Liver (tissue), 9 donors: ENCODE results near the gene ABHD2. TPM values are rescaled to one million over a fixed set of nuclear protein-coding genes. Genes with fewer than 3 reads are reported as not detected.

Experiments used
- DNase-seq: peaks from one replicate; pipeline ENCODE4 v3.0.0-alpha.2; 2017; ENCODE audit warnings: low spot score
- H3K27ac ChIP-seq, 2 donors: one replicate each; pipeline ENCODE4 v1.7.0; 2013; ENCODE audit warnings: inconsistent platforms in 2 of 2, low read length in 2 of 2, control low read depth in 1 of 2, low read depth in 1 of 2, mild to moderate bottlenecking in 1 of 2
- H3K27me3 ChIP-seq, 4 donors: one replicate each; pipeline versions ENCODE4 v1.6.1 to v1.7.0; 2013; ENCODE audit warnings: low read length in 3 of 4, inconsistent platforms in 1 of 4, mild to moderate bottlenecking in 1 of 4, moderate library complexity in 1 of 4; ENCODE audit not compliant: control insufficient read depth in 4 of 4, insufficient read depth in 4 of 4
- H3K36me3 ChIP-seq, 4 donors: one replicate each; pipeline versions ENCODE4 v1.6.1 to v1.7.0; 2013; ENCODE audit warnings: low read length in 3 of 4, mild to moderate bottlenecking in 3 of 4, low read depth in 1 of 4, moderate library complexity in 1 of 4; ENCODE audit not compliant: control insufficient read depth in 4 of 4, insufficient read depth in 3 of 4
- H3K4me1 ChIP-seq, 4 donors: one replicate each; pipeline versions ENCODE4 v1.6.1 to v1.7.0; 2013; ENCODE audit warnings: low read length in 3 of 4, mild to moderate bottlenecking in 3 of 4, moderate library complexity in 1 of 4; ENCODE audit not compliant: control insufficient read depth in 4 of 4, insufficient read depth in 4 of 4
- H3K4me3 ChIP-seq, 3 donors: one replicate each; pipeline versions ENCODE4 v1.6.1 to v1.7.0; 2013; ENCODE audit warnings: low read length in 3 of 3, control low read depth in 1 of 3, low read depth in 1 of 3, mild to moderate bottlenecking in 1 of 3
- H3K9ac ChIP-seq, 2 donors: one replicate each; pipeline ENCODE4 v1.7.0; 2013; ENCODE audit warnings: low read length in 2 of 2, mild to moderate bottlenecking in 2 of 2, moderate library complexity in 2 of 2, control low read depth in 1 of 2, low read depth in 1 of 2
- H3K9me3 ChIP-seq, 4 donors: one replicate each; pipeline versions ENCODE4 v1.6.1 to v1.7.0; 2013; ENCODE audit warnings: low read length in 3 of 4; ENCODE audit not compliant: control insufficient read depth in 4 of 4
- EGR1 ChIP-seq, 2 donors: IDR thresholded peaks; 2 replicates each; pipeline ENCODE4 v1.6.1; 2016 to 2018; ENCODE audit warnings: antibody characterized with exemption in 2 of 2, low read depth in 2 of 2
- FOXA1 ChIP-seq: IDR thresholded peaks from 2 replicates; pipeline ENCODE4 v1.6.1; 2016; ENCODE audit warnings: antibody characterized with exemption
- FOXA2 ChIP-seq: IDR thresholded peaks from 2 replicates; pipeline ENCODE4 v1.6.1; 2016; ENCODE audit warnings: antibody characterized with exemption
- GABPA ChIP-seq, 2 donors: IDR thresholded peaks in 1 of 2; conservative IDR thresholded peaks in 1 of 2; 2 replicates each; pipeline ENCODE4 v1.6.1; 2016; ENCODE audit warnings: antibody characterized with exemption in 2 of 2, mild to moderate bottlenecking in 1 of 2, moderate library complexity in 1 of 2
- HNF4A ChIP-seq, 2 donors: conservative IDR thresholded peaks; 2 replicates each; pipeline ENCODE4 v1.6.1; 2016; ENCODE audit warnings: antibody characterized with exemption in 2 of 2, mild to moderate bottlenecking in 2 of 2
- HNF4G ChIP-seq: IDR thresholded peaks from 2 replicates; pipeline ENCODE4 v1.6.1; 2016; ENCODE audit warnings: antibody characterized with exemption
- JUND ChIP-seq, 2 donors: IDR thresholded peaks; 2 replicates each; pipeline ENCODE4 v1.6.1; 2016; ENCODE audit warnings: antibody characterized with exemption in 2 of 2
- NR2F2 ChIP-seq: IDR thresholded peaks from 2 replicates; pipeline ENCODE4 v1.6.1; 2016; ENCODE audit warnings: antibody characterized with exemption
- RAD21 ChIP-seq, 2 donors: IDR thresholded peaks; 2 replicates each; pipeline ENCODE4 v1.6.1; 2016; ENCODE audit warnings: antibody characterized with exemption in 2 of 2, mild to moderate bottlenecking in 2 of 2
- RXRA ChIP-seq, 2 donors: IDR thresholded peaks; 2 replicates each; pipeline ENCODE4 v1.6.1; 2017 to 2018; ENCODE audit warnings: antibody characterized with exemption in 2 of 2, mild to moderate bottlenecking in 1 of 2
- SP1 ChIP-seq: IDR thresholded peaks from 2 replicates; pipeline ENCODE4 v1.6.1; 2018; ENCODE audit warnings: antibody characterized with exemption, mild to moderate bottlenecking
- TAF1 ChIP-seq: conservative IDR thresholded peaks from 2 replicates; pipeline ENCODE4 v1.6.1; 2016; ENCODE audit warnings: antibody characterized with exemption, mild to moderate bottlenecking
- YY1 ChIP-seq: IDR thresholded peaks from 2 replicates; pipeline ENCODE4 v1.6.1; 2016; ENCODE audit warnings: antibody characterized with exemption, mild to moderate bottlenecking
- WGBS: extraction: QIAGEN DNeasy Blood & Tissue Kit; methylation state at CpG from one replicate; pipeline ENCODE4 v1.1.7; 2013; 5-methylcytosine and 5-hydroxymethylcytosine counted together
- polyA plus RNA-seq, 2 donors: library from polyadenylated mRNA; stranded (reverse) in 1 of 2; unstranded in 1 of 2; fragments of 200-250 nt in 1 of 2; fragments of >200 nt in 1 of 2; fragmentation: Nextera tagmentation in 1 of 2; extraction: Ambion mirVana in 1 of 2; gene quantifications; one replicate each; pipeline versions ENCODE4 v1.2.1 to v1.2.3, GENCODE V29; 2013 to 2015
- total RNA-seq, 2 donors: library from RNA; depleted of rRNA; stranded (reverse); fragments of >200 nt; gene quantifications; one replicate each; pipeline ENCODE4 v1.2.3, GENCODE V29; 2014
- TF ChIP-seq, protein P1 (sequence below): IDR thresholded peaks from 2 replicates; pipeline ENCODE4 v1.6.1; 2016; ENCODE audit warnings: antibody characterized with exemption
- TF ChIP-seq, protein P2 (sequence below): IDR thresholded peaks from 2 replicates; pipeline ENCODE4 v1.6.1; 2016; ENCODE audit warnings: antibody characterized with exemption
- TF ChIP-seq, protein P3 (sequence below): IDR thresholded peaks from 2 replicates; pipeline ENCODE4 v1.6.1; 2016; ENCODE audit warnings: antibody characterized with exemption
- TF ChIP-seq, protein P4 (sequence below): fragments of 150-350 bp; IDR thresholded peaks from 2 replicates; pipeline ENCODE4 v1.5.1; 2017; ENCODE audit warnings: improper control_type of control experiment, low read depth, low read length; ENCODE audit not compliant: missing input control
- TF ChIP-seq, protein P5 (sequence below): IDR thresholded peaks from 2 replicates; pipeline ENCODE4 v1.6.1; 2016; ENCODE audit warnings: antibody characterized with exemption, mild to moderate bottlenecking
- donor health status: healthy.
- donor health status: healthy.
- donor health status: healthy.
- donor health status: healthy.
- donor health status: healthy.

The ABHD2 gene
- total and polyA plus RNA-seq, 4 donors, result 34.6 to 663 (median 65.1) TPM

DNA sequence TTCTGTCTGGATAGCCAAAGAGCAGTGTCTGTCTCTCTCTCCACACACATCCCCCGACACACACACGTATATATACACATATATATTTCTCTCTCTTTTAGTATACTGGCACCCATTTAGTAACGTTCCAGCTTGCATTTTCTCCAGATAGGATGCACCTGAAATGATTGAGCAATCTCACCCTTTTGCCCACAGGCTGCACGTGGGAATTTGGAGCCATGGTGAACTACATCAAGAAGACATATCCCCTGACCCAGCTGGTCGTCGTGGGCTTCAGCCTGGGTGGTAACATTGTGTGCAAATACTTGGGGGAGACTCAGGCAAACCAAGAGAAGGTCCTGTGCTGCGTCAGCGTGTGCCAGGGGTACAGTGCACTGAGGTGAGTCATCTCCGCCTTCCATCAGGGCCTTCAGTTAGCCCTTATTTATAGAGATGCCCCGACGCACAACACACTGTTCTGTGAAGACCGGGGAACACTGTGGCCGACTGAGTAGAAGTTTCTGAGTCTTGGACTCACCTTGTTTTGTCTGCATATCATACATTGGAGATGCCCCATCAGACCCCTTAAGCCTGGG lies 87.4 kb downstream of the ABHD2 start:
- Histone ChIP-seq H3K9me3 (no peaks in the 10 kb centered on the region), H3K4me3 (no peak overlapping the region), H3K4me1 (peaks cover 0 to 3% (median 0%) of the 10 kb centered on the region in 4 donors), H3K27ac (no peak overlapping the region), H3K36me3 (peaks cover 8 to 82% (median 67%) of the 10 kb centered on the region in 4 donors), H3K27me3 (no peaks in the 10 kb centered on the region), H3K9ac (no peak overlapping the region)
- 69% methylated on average over 13 of the region's 13 CpGs for WGBS
- TF ChIP-seq RXRA (IDR thresholded peaks at IDR 0.05) (peak in 1 of 2 donors; percentile 18), FOXA2 (no peak), SP1 (no peak), NR2F2 (no peak), GABPA (IDR thresholded peaks at IDR 0.05 in 1 of 2, conservative IDR thresholded peaks at IDR 0.05 in 1 of 2) (no peak), HNF4G (no peak), TAF1 (no peak), JUND (IDR thresholded peaks at IDR 0.05) (no peak), EGR1 (IDR thresholded peaks at IDR 0.05; ENCODE audit: low read depth in 2 of 2) (no peak), FOXA1 (no peak), YY1 (no peak), HNF4A (conservative IDR thresholded peaks at IDR 0.05) (peak; percentile 11 to 26), RAD21 (IDR thresholded peaks at IDR 0.05) (no peak)
- TF ChIP-seq, protein P1, sequence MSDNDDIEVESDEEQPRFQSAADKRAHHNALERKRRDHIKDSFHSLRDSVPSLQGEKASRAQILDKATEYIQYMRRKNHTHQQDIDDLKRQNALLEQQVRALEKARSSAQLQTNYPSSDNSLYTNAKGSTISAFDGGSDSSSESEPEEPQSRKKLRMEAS, result no peak
- TF ChIP-seq, protein P2, sequence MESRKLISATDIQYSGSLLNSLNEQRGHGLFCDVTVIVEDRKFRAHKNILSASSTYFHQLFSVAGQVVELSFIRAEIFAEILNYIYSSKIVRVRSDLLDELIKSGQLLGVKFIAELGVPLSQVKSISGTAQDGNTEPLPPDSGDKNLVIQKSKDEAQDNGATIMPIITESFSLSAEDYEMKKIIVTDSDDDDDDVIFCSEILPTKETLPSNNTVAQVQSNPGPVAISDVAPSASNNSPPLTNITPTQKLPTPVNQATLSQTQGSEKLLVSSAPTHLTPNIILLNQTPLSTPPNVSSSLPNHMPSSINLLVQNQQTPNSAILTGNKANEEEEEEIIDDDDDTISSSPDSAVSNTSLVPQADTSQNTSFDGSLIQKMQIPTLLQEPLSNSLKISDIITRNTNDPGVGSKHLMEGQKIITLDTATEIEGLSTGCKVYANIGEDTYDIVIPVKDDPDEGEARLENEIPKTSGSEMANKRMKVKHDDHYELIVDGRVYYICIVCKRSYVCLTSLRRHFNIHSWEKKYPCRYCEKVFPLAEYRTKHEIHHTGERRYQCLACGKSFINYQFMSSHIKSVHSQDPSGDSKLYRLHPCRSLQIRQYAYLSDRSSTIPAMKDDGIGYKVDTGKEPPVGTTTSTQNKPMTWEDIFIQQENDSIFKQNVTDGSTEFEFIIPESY, result no peak
- TF ChIP-seq, protein P3, sequence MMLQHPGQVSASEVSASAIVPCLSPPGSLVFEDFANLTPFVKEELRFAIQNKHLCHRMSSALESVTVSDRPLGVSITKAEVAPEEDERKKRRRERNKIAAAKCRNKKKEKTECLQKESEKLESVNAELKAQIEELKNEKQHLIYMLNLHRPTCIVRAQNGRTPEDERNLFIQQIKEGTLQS, result no peak
- TF ChIP-seq, protein P4, sequence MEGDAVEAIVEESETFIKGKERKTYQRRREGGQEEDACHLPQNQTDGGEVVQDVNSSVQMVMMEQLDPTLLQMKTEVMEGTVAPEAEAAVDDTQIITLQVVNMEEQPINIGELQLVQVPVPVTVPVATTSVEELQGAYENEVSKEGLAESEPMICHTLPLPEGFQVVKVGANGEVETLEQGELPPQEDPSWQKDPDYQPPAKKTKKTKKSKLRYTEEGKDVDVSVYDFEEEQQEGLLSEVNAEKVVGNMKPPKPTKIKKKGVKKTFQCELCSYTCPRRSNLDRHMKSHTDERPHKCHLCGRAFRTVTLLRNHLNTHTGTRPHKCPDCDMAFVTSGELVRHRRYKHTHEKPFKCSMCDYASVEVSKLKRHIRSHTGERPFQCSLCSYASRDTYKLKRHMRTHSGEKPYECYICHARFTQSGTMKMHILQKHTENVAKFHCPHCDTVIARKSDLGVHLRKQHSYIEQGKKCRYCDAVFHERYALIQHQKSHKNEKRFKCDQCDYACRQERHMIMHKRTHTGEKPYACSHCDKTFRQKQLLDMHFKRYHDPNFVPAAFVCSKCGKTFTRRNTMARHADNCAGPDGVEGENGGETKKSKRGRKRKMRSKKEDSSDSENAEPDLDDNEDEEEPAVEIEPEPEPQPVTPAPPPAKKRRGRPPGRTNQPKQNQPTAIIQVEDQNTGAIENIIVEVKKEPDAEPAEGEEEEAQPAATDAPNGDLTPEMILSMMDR, result no peak
- DNase-seq, result no peak

DNA sequence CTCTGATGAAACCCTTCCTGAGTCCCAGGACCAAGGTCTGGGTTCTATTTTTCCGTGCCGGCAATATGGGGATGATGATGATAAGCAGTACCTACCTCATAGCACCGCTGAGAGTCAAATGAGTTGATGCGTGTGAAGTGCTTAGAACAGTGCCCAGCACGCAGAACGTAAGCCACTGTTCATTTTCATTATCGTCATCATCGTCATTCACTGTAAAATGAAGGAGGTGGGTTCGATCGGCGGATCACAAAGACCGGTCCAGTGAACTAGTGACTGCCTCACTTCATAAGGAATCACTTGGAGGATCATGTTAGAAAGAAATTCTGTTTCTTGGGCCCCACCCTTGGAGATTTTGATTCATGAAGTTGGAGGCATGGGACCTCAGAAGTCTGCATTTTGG lies 88.9 kb downstream of the ABHD2 start:
- Histone ChIP-seq H3K9me3 (no peaks in the 10 kb centered on the region), H3K27ac (peak overlapping the region in 1 of 2 donors; percentile 12), H3K4me3 (no peak overlapping the region), H3K9ac (no peak overlapping the region), H3K4me1 (peaks cover 0 to 5% (median under 1%) of the 10 kb centered on the region in 4 donors), H3K36me3 (peaks cover 8 to 84% (median 72%) of the 10 kb centered on the region in 4 donors), H3K27me3 (no peaks in the 10 kb centered on the region)
- WGBS, result 97% methylated on average over 12 of the region's 12 CpGs
- no peak for DNase-seq
- TF ChIP-seq, protein P5, sequence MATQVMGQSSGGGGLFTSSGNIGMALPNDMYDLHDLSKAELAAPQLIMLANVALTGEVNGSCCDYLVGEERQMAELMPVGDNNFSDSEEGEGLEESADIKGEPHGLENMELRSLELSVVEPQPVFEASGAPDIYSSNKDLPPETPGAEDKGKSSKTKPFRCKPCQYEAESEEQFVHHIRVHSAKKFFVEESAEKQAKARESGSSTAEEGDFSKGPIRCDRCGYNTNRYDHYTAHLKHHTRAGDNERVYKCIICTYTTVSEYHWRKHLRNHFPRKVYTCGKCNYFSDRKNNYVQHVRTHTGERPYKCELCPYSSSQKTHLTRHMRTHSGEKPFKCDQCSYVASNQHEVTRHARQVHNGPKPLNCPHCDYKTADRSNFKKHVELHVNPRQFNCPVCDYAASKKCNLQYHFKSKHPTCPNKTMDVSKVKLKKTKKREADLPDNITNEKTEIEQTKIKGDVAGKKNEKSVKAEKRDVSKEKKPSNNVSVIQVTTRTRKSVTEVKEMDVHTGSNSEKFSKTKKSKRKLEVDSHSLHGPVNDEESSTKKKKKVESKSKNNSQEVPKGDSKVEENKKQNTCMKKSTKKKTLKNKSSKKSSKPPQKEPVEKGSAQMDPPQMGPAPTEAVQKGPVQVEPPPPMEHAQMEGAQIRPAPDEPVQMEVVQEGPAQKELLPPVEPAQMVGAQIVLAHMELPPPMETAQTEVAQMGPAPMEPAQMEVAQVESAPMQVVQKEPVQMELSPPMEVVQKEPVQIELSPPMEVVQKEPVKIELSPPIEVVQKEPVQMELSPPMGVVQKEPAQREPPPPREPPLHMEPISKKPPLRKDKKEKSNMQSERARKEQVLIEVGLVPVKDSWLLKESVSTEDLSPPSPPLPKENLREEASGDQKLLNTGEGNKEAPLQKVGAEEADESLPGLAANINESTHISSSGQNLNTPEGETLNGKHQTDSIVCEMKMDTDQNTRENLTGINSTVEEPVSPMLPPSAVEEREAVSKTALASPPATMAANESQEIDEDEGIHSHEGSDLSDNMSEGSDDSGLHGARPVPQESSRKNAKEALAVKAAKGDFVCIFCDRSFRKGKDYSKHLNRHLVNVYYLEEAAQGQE, result no peak
- TF ChIP-seq YY1 (no peak), JUND (IDR thresholded peaks at IDR 0.05) (no peak), GABPA (IDR thresholded peaks at IDR 0.05 in 1 of 2, conservative IDR thresholded peaks at IDR 0.05 in 1 of 2) (no peak), HNF4A (conservative IDR thresholded peaks at IDR 0.05) (no peak), SP1 (no peak), RAD21 (IDR thresholded peaks at IDR 0.05) (no peak), FOXA2 (no peak)
- TF ChIP-seq, protein P3, result no peak
- TF ChIP-seq, protein P1, result no peak
